Stimulated activated CD8-positive, alpha-beta memory T cell treated with anti-CD3 and anti-CD28 coated beads, Interleukin-15, amount 100 ng/mL, for 4 hours (primary cell): ENCODE data around the gene CYGB.

Experiments
- DNase-seq, 2 donors: peaks; one replicate each; pipeline ENCODE4 v3.0.0-alpha.2; 2020; ENCODE audit warnings: low read depth in 2 of 2

The CYGB gene

DNA sequence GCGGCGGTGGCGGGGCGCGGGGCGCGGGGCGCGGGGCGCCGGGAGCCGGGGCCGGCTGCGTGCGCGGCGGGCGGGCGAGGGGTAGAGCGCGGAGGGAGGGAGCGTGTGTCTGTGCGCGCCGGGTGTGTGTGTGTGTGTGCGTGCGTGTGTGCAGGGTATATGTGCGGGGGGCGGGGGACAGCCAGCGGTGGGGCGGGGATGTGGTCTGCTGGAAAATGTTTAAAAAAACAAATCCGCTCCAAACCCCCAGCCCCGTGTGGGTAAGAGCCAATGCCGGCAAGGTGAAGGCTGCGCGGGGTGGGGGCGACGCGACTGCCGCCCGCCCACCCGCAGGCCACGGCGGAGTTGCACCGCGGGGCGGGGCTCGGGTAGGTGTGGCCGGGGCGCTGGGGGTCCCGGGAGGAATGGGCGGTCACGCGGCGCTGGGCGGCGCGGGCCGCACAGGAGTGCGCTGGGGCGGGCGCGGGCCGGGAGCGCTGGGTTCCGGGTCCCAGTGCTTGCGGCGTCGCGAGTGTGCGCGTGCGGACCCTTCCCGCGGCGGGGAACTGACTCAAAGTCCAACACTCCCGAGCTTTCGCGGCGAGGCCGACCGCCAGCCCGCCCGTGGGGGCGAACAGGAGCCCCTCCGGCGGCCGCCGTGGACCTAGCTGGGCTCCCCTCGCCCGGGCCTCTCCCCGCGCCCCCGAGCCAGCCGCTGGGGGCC lies at the start of gene CYGB:
TSS of gene CYGB (minus strand) at position 132 of the 703 bp plus-strand sequence. CDS start 167 bp downstream, outside the sequence.
- DNase-seq, result no peak

GRCh38 chr17:76586741-76587487 lies 49.4 kb upstream of the CYGB start:
- DNase-seq, result no peak

- peak in 1 of 2 donors; percentile 7 for DNase-seq
These were observed 48.4 kb upstream of the CYGB start, which contains the start of gene ST6GALNAC2 for GRCh38 chr17:76585649-76586593. ST6GALNAC2 (minus strand) TSS chr17:76585860; CDS start chr17:76585808, 52 bp downstream.

DNA sequence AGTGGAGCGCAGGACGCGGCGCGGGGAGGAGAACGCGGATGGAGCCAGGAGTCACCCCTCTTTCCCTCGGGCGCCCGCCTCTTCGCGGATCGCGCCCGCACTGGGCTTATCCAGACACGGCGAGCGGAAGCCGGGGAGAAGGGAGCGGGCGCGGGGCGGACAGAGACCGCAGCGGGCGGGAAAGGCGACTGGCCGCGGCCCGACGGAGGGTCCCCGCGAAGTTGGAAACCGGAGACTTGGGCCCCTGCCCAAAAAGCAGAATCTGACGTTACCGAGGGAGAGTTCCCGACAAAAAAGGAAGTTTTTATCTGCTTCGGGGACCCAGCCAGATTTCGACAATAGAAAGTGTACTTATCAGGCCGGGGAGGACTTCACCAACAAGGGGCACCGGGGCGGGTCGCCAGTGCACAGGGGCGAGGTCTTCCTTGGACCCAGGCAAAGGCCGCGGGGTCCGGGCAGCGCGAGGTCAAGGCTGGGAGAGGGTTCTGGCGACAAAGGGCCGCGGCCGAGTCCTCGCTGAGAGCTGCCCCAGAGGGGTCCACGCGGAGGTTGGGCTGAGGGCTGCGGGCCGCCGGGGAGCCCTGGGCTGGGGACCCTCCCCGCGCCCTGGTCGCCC lies 47.6 kb upstream of the CYGB start:
- no peak for DNase-seq

DNA sequence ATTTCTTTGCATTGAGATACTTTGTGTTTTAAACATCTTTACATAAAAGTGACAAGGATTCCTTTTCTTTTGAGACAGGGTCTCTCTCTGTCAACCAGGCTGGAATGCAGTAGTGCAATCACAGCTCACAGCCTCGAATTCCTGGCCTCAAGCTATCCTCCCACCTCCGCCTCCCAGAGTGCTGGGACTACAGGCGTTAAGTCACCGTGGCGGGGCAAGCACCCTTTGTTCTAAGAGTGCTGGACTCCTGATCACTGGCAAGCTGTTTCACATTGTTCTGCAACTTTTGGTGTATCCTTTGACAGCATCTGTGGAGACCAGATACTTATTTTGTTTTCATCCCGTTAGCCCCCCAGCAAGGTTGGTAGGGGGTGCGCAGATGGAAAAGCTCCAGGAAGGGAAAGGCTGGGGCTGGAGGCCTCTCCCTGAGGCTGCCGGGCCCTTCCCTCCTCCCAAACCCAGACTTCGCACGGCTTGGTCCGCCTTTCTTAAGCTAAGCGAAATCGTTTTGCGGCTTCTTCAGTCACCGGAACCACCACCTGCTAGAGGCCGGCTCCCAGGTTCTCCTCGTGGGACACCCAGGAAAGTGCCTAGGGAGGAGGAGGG lies 47.0 kb upstream of the CYGB start:
- DNase-seq, result no peak

GRCh38 chr17:76582660-76583059 lies 45.2 kb upstream of the CYGB start:
- no peak for DNase-seq

GRCh38 chr17:76581515-76581914 lies 44.0 kb upstream of the CYGB start:
- DNase-seq, result no peak

DNA sequence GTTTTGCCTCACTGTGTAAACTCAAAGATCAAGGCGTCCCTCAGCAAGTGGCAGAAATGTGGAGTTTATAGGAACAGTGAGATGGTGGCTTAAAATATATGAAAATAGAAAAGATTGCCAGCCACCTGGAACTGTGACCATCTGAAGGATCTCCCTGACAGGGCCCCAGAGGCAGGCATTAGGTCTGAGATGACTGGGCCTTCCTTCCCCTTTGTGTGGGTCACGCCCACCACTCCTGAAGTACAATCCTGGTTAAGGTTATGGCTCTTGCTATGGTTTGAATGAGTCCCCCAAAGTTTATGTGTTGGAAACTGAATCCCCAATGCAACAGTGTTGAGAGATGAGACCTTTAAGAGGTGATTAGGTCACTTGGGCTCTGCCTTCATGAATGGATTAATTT lies 41.8 kb upstream of the CYGB start:
- DNase-seq, result no peak

DNA sequence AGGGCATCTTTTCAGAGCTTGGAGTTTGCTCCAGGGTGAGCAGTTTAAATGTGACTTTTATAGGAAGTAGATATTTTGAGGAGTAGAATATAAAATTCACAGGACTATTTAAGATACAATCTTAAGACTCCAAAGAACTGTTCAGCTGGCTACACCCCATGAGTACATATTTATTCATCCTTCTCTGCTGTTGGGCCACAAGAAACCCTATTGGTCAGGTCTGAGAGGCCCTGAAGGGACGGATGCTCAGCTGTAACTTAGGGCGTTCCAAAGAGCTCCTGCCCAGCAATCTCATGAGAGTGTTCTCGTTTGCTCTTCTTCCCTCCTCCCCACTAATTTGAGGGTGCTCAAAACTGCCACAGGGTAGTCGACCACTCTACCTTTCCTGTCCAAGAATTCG lies 40.9 kb upstream of the CYGB start:
- DNase-seq, result no peak

DNA sequence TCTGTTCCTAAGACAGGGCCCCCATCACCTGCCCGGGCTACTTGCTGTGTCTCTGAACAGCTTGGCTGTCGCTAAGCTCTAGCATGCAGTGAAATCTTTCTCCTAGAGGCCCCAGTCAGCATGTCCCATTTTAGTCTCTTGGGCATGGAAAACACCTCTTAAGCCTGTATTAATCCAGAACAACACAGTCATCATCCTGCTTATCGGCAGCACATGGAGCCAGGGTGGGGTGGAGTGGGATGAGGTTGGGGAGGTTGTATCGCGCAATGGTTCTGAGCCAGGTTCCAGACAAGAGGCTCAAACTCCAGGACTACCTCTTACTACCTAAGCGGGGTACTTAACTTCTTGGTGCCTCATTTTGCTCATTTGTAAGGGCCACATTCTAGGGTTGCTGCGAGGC lies 40.4 kb upstream of the CYGB start:
- DNase-seq, result no peak

DNA sequence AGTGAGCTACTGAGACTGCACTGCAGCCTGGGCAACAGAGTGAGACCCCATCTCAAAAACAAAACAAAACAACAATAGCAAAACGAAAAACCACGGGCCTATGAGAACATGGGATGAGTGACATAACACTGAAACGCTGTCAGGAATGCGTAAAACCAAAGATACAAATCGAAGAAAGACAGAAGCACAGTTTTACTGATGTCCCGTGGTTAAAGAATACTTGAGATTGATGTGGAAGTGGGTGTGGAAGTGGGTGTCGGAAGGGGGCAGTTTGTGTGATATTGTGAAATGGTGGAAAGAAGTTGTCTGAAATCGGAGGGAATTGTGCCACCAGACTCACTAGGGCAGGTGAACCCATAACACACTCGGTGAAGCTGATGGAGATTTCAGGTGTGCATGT lies 38.7 kb upstream of the CYGB start:
- DNase-seq, result no peak

GRCh38 chr17:76575570-76575969 lies 38.1 kb upstream of the CYGB start:
- no peak for DNase-seq

- no peak for DNase-seq
These were observed 36.7 kb upstream of the CYGB start for GRCh38 chr17:76574166-76574565.

DNA sequence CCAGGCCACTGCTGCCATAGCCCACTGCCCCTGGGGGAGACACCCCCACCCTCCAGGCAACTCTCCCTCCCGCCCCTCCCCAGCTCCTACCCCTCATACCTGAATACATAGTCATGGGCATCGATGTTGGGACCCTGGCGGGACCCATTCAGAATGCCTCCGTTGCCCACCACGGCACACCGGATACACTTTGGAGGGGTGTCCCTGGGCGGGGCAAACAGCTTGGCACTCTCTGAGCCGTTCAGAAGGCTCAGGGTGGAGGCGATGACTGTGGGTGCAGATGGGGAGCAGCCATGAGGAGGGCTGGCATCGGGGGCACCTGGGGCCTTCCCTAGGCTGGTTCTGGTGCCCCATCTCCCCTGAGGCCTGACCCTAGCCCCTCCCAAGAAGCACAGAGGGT lies 35.6 kb upstream of the CYGB start:
- DNase-seq, result no peak

DNA sequence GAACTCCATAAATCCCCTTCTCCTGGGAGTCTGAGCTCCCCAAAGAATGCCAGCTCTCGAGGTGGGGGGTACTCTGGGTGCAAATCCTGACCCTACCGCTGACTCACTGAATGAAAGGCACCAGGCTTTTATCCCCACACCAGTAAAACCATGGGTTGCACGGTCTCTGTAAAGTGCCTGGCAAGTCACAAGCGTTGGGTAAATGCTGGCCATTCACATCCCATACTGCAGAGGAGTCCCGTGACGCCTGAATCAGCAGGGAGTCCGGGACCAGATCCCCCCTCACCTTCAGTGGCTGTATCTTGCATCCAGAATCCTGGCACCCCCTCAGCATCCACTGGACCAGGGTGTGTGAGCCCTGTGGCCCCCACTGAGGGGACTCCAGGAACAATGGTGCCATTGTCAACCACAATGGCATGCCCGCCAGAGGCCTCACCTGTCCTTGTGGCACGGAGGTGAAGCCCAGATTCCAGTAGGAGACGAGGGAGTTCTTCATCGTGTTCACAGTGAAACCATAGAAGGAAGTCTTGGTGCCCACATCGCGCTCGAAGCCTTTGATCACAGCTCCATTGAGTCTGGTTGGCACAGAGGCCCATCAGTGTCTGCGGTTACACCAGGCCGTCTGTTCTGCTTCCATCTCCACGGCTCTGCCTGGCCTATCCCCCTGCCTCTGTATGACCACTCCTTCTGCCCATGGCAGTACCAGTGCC lies 34.8 kb upstream of the CYGB start:
- no peak for DNase-seq

GRCh38 chr17:76570877-76571471 lies 33.5 kb upstream of the CYGB start:
- DNase-seq, result no peak

DNA sequence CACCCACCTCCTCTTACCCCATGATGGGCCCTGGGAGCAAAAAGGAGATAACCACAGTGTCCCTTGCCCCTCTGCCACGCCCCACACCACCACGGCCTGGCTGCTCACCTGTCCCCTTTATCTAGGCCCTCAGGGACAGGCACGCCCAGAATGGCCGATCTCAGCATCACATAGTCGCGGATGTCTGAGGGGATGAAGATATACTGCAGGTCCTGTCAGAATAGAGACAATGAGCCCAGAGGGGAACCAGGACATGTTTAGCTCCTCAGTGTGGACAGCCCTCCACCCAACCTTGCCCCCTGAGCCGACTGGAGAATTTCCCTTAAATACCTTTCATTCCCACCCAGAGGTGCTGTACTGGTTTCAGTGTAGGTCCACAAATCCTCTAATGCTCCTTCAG lies 32.9 kb upstream of the CYGB start:
- no peak for DNase-seq

DNA sequence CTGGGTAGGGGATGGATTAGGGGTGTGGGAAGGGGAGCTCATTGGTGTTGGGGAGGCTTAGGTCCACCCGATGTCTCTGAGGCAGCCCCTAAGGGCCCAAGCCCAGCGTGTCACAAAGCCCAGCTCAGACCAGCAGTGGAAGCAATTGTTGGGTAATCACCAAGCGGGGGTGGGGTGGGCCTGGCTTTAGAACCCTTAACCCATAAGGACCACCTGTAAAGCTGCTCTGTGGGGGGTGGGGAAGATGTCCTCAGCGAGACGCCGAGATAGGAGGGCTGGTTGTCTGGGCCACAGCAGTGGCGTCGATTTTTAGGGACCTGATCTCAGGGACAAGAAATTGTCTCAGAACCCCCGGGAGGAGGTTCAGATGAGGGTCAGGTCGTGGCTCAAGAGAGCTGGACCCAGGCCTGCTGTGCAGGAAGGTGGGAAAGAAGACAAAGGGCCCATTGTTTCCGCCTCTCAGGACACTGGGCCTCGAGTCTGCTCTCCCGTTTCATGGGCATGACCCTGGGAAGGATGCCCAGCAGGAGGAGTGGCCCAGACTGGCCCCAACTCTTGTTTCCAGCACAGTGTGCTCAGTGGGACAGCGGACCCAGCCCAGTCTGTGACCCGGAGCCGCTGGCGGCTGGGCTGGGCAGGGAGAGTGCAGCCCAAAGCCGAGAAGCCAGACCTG lies 32.2 kb upstream of the CYGB start:
- DNase-seq, result no peak

DNA sequence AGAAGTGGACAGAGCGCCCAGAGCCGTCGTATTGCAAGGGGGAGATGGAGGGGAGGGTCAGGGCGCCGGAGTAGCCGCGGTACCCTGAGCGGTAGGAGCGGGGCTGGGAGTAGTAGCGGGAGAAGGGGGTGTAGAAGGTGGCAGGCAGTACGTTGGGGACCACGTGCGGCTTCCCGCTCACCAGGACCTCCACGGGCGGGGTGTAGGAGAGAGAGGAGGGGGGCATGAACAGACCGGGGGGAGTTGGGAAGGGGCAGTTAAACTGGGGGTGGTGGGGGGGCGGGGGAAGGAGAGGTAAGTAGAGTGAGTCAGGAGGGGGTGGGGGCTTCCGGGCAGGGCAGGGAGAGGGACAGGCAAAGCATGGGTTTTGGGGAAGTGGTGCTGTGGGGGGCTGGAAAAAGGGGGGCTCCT lies 31.3 kb upstream of the CYGB start:
- no peak for DNase-seq
